Measurements from ENCODE around the gene TSPEAR.

Gene TSPEAR

GRCh38 chr21:44533891-44534627 lies 177.3 kb downstream of the TSPEAR start:
- no peak for DNase-seq (ENCODE audit: extremely low read depth in 1 of 2, low read depth in 1 of 2)

GRCh38 chr21:44533121-44533890 lies 178.1 kb downstream of the TSPEAR start:
- DNase-seq (ENCODE audit: extremely low read depth in 1 of 2, low read depth in 1 of 2) = no peak

- no peak for DNase-seq (ENCODE audit: extremely low read depth in 1 of 2, low read depth in 1 of 2)
These were observed 178.7 kb downstream of the TSPEAR start for GRCh38 chr21:44532712-44533111.

- DNase-seq (ENCODE audit: extremely low read depth in 1 of 2, low read depth in 1 of 2) = no peak
These were observed 179.5 kb downstream of the TSPEAR start for GRCh38 chr21:44531606-44532564.

GRCh38 chr21:44530903-44531605 lies 180.3 kb downstream of the TSPEAR start:
- DNase-seq (ENCODE audit: extremely low read depth in 1 of 2, low read depth in 1 of 2) = no peak

GRCh38 chr21:44530221-44530902 lies 181.0 kb downstream of the TSPEAR start:
- no peak for DNase-seq (ENCODE audit: extremely low read depth in 1 of 2, low read depth in 1 of 2)

GRCh38 chr21:44529503-44530125 lies 181.8 kb downstream of the TSPEAR start:
- no peak for DNase-seq (ENCODE audit: extremely low read depth in 1 of 2, low read depth in 1 of 2)

- DNase-seq (ENCODE audit: extremely low read depth in 1 of 2, low read depth in 1 of 2) = no peak
These were observed 182.4 kb downstream of the TSPEAR start for GRCh38 chr21:44529011-44529421.

- no peak for DNase-seq (ENCODE audit: extremely low read depth in 1 of 2, low read depth in 1 of 2)
These were observed 182.8 kb downstream of the TSPEAR start for GRCh38 chr21:44528634-44528995.

GRCh38 chr21:44527983-44528633 lies 183.3 kb downstream of the TSPEAR start:
- DNase-seq (ENCODE audit: extremely low read depth in 1 of 2, low read depth in 1 of 2) = no peak

GRCh38 chr21:44527156-44527982 lies 184.0 kb downstream of the TSPEAR start:
- no peak for DNase-seq (ENCODE audit: extremely low read depth in 1 of 2, low read depth in 1 of 2)

- DNase-seq (ENCODE audit: extremely low read depth in 1 of 2, low read depth in 1 of 2) = no peak
These were observed 185.0 kb downstream of the TSPEAR start for GRCh38 chr21:44526096-44526997.

GRCh38 chr21:44525391-44526095 lies 185.8 kb downstream of the TSPEAR start:
- no peak for DNase-seq (ENCODE audit: extremely low read depth in 1 of 2, low read depth in 1 of 2)

- no peak for DNase-seq (ENCODE audit: extremely low read depth in 1 of 2, low read depth in 1 of 2)
These were observed 186.7 kb downstream of the TSPEAR start for GRCh38 chr21:44524414-44525371.
